H1 (cell line): Measurements from ENCODE around the gene LRRC46. TPM values are rescaled to one million over a fixed set of nuclear protein-coding genes. Genes with fewer than 3 reads are reported as not detected.

Experiments
- CTCF ChIA-PET: fragments of 300-600 bp; sonication (Branson Sonifier 250); formaldehyde crosslinking; loops from one replicate; lab custom pipeline; 2021; ENCODE audit not compliant: partially characterized antibody; lab: Charles Lee
- POLR2A ChIA-PET: fragments of 300-600 bp; sonication (Branson Sonifier 250); formaldehyde crosslinking; loops from one replicate; lab custom pipeline; 2021; ENCODE audit warnings: inconsistent platforms; ENCODE audit not compliant: partially characterized antibody; lab: Charles Lee
- DNase-seq, 2 experiments: peaks; one replicate each; pipeline versions ENCODE4 v3.0.0 to v3.0.0-alpha.2; 2010 to 2022; ENCODE audit warnings: low spot score in 2 of 2, low read depth in 1 of 2, mixed read lengths in 1 of 2
- FAIRE-seq: peaks from 2 replicates; lab custom pipeline; 2011; peaks lifted over from hg19 to GRCh38; lab: Jason Lieb, UNC
- H2AFZ ChIP-seq: 2 replicates; pipeline ENCODE4 v1.8.1; 2012; ENCODE audit warnings: low read length, inconsistent platforms
- H2AK5ac ChIP-seq: 2 replicates; pipeline ENCODE4 v1.6.1; 2013; ENCODE audit warnings: low read depth, low read length
- H2BK120ac ChIP-seq: replicated peaks from 2 replicates; pipeline ENCODE3; 2013; ENCODE audit warnings: low read depth, low read length, inconsistent platforms
- H2BK12ac ChIP-seq: 2 replicates; pipeline ENCODE4 v1.6.1; 2013; ENCODE audit warnings: low read depth, low read length
- H2BK15ac ChIP-seq: 2 replicates; pipeline ENCODE4 v1.6.1; 2013; ENCODE audit warnings: low read length
- H2BK20ac ChIP-seq: 2 replicates; pipeline ENCODE4 v1.6.1; 2013; ENCODE audit warnings: low read length
- H2BK5ac ChIP-seq: 2 replicates; pipeline ENCODE4 v1.6.1; 2013; ENCODE audit warnings: low read depth, low read length
- H3K14ac ChIP-seq: 2 replicates; pipeline ENCODE4 v1.6.1; 2013; ENCODE audit warnings: inconsistent platforms; ENCODE audit not compliant: insufficient read length
- H3K18ac ChIP-seq: 2 replicates; pipeline ENCODE4 v1.6.1; 2013; ENCODE audit warnings: low read length; ENCODE audit errors: extremely low read depth
- H3K23ac ChIP-seq: 2 replicates; pipeline ENCODE4 v1.6.1; 2013; ENCODE audit warnings: inconsistent platforms; ENCODE audit not compliant: insufficient read length
- H3K23me2 ChIP-seq: 2 replicates; pipeline ENCODE4 v1.6.1; 2013; ENCODE audit warnings: low read depth, low read length
- H3K27ac ChIP-seq: 2 replicates; pipeline ENCODE4 v1.6.1; 2011; ENCODE audit warnings: low read depth, low read length, inconsistent platforms
- H3K27me3 ChIP-seq, 4 experiments: replicated peaks in 1 of 4; 1 replicate in 1 of 4; 2 replicates in 3 of 4; pipeline versions ENCODE4 v1.6.1 to v1.8.1; 2011 to 2013; ENCODE audit warnings: low read length in 3 of 4, mild to moderate bottlenecking in 3 of 4, inconsistent platforms in 2 of 4, mixed read lengths in 2 of 4, moderate library complexity in 1 of 4; ENCODE audit not compliant: control insufficient read depth in 3 of 4, insufficient read depth in 3 of 4; ENCODE audit errors: extremely low read depth in 1 of 4
- H3K36me3 ChIP-seq, 4 experiments: 2 replicates each; pipeline versions ENCODE4 v1.6.1 to v1.8.1; 2011 to 2013; ENCODE audit warnings: mild to moderate bottlenecking in 4 of 4, low read length in 3 of 4, moderate library complexity in 2 of 4, control low read depth in 1 of 4, inconsistent platforms in 1 of 4; ENCODE audit not compliant: insufficient read depth in 4 of 4, control insufficient read depth in 2 of 4
- H3K4ac ChIP-seq: replicated peaks from 2 replicates; pipeline ENCODE3; 2013; ENCODE audit warnings: low read length, low read depth, mixed read lengths, inconsistent platforms; ENCODE audit not compliant: insufficient read length
- H3K4me1 ChIP-seq, 4 experiments: replicated peaks in 1 of 4; 1 replicate in 1 of 4; 2 replicates in 3 of 4; pipeline versions ENCODE4 v1.6.1 to v1.8.1; 2011 to 2013; ENCODE audit warnings: low read length in 3 of 4, inconsistent platforms in 2 of 4, mixed read lengths in 1 of 4; ENCODE audit not compliant: insufficient read depth in 4 of 4, control insufficient read depth in 3 of 4
- H3K4me2 ChIP-seq, 2 experiments: 2 replicates each; pipeline versions ENCODE4 v1.6.1 to v1.8.1; 2011 to 2013; ENCODE audit warnings: low read depth in 2 of 2, low read length in 2 of 2, control low read depth in 1 of 2, inconsistent platforms in 1 of 2, mild to moderate bottlenecking in 1 of 2; ENCODE audit not compliant: insufficient read depth in 1 of 2
- H3K4me3 ChIP-seq, 4 experiments: fragments of 200-600, 300-600 bp in 1 of 4; sonication (generic), shearing (Covaris generic), sonication (Bioruptor Twin) in 1 of 4; 2 replicates each; pipeline versions ENCODE4 v1.5.1 to v1.8.1; 2011 to 2016; ENCODE audit warnings: low read length in 4 of 4, low read depth in 3 of 4, control low read depth in 2 of 4, inconsistent platforms in 2 of 4, mild to moderate bottlenecking in 2 of 4, mixed read lengths in 1 of 4, moderate library complexity in 1 of 4; ENCODE audit not compliant: insufficient read depth in 2 of 4; ENCODE audit errors: extremely low read depth in 1 of 4
- H3K56ac ChIP-seq: replicated peaks from 2 replicates; pipeline ENCODE3; 2013; ENCODE audit warnings: low read depth, mild to moderate bottlenecking, mixed read lengths, low read length, inconsistent platforms; ENCODE audit not compliant: insufficient read length
- H3K79me1 ChIP-seq: 2 replicates; pipeline ENCODE4 v1.6.1; 2013; ENCODE audit warnings: low read depth, low read length, control low read depth
- H3K79me2 ChIP-seq, 2 experiments: 2 replicates each; pipeline versions ENCODE4 v1.6.1 to v1.8.1; 2012 to 2013; ENCODE audit warnings: low read length in 2 of 2, mild to moderate bottlenecking in 2 of 2, inconsistent platforms in 1 of 2; ENCODE audit not compliant: insufficient read depth in 2 of 2, control insufficient read depth in 1 of 2
- H3K9ac ChIP-seq, 4 experiments: replicated peaks in 1 of 4; 1 replicate in 1 of 4; 2 replicates in 3 of 4; pipeline versions ENCODE4 v1.6.1 to v1.8.1; 2011 to 2013; ENCODE audit warnings: low read depth in 3 of 4, low read length in 3 of 4, control low read depth in 2 of 4, mild to moderate bottlenecking in 2 of 4, moderate library complexity in 2 of 4, inconsistent platforms in 1 of 4; ENCODE audit errors: extremely low read depth in 1 of 4
- H3K9me3 ChIP-seq, 2 experiments: 2 replicates each; pipeline versions ENCODE4 v1.6.1 to v1.8.1; 2012 to 2013; ENCODE audit warnings: mild to moderate bottlenecking in 2 of 2, moderate library complexity in 2 of 2, control low read depth in 1 of 2, inconsistent platforms in 1 of 2, low read depth in 1 of 2, low read length in 1 of 2, mixed read lengths in 1 of 2; ENCODE audit not compliant: insufficient read depth in 2 of 2
- H4K20me1 ChIP-seq, 2 experiments: replicated peaks in 1 of 2; 2 replicates each; pipeline versions ENCODE3 to v1.8.1; 2011 to 2013; ENCODE audit warnings: inconsistent platforms in 2 of 2, low read length in 2 of 2, mild to moderate bottlenecking in 1 of 2; ENCODE audit not compliant: insufficient read depth in 2 of 2, control insufficient read depth in 1 of 2
- H4K5ac ChIP-seq: 2 replicates; pipeline ENCODE4 v1.6.1; 2013; ENCODE audit warnings: low read length, low read depth, mixed read lengths, inconsistent platforms; ENCODE audit not compliant: insufficient read length
- H4K8ac ChIP-seq: 2 replicates; pipeline ENCODE4 v1.8.0; 2013; ENCODE audit warnings: mild to moderate bottlenecking, moderate library complexity, low read length, inconsistent platforms; ENCODE audit not compliant: insufficient read depth; ENCODE audit errors: extremely low read depth
- H4K91ac ChIP-seq: replicated peaks from 2 replicates; pipeline ENCODE3; 2013; ENCODE audit warnings: low read length, mixed read lengths, inconsistent platforms; ENCODE audit not compliant: insufficient read length
- HDAC6 ChIP-seq: IDR thresholded peaks from one replicate; pipeline ENCODE4 v1.7.1; 2012; ENCODE audit warnings: low read depth, mild to moderate bottlenecking, inconsistent platforms, low read length, moderate library complexity
- MAFK ChIP-seq: IDR thresholded peaks from 2 replicates; pipeline ENCODE4 v1.6.1; 2012; ENCODE audit warnings: low read depth, mild to moderate bottlenecking, improper control_type of control experiment, low read length
- PHF8 ChIP-seq: fragments of 200-600 bp; sonication (generic); conservative IDR thresholded peaks from 2 replicates; pipeline ENCODE4 v1.7.1; 2012; ENCODE audit warnings: low read depth, mild to moderate bottlenecking, inconsistent platforms, low read length, moderate library complexity
- POLR2A ChIP-seq, 2 experiments: IDR thresholded peaks; 1 replicate in 1 of 2; 2 replicates in 1 of 2; pipeline ENCODE4 v1.6.1; 2011; ENCODE audit warnings: low read depth in 2 of 2, low read length in 2 of 2, mild to moderate bottlenecking in 2 of 2; ENCODE audit errors: control extremely low read depth in 1 of 2
- POLR2AphosphoS5 ChIP-seq: IDR thresholded peaks from 2 replicates; pipeline ENCODE4 v1.6.1; 2011; ENCODE audit warnings: low read depth, low read length
- RAD21 ChIP-seq, 2 experiments: IDR thresholded peaks in 1 of 2; conservative IDR thresholded peaks in 1 of 2; 2 replicates each; pipeline ENCODE4 v1.6.1; 2011; ENCODE audit warnings: low read depth in 2 of 2, low read length in 2 of 2, improper control_type of control experiment in 1 of 2, inconsistent platforms in 1 of 2, mild to moderate bottlenecking in 1 of 2, moderate library complexity in 1 of 2
- SIRT6 ChIP-seq: IDR thresholded peaks from one replicate; pipeline ENCODE4 v1.7.1; 2012; ENCODE audit warnings: low read length, inconsistent platforms
- SRF ChIP-seq: IDR thresholded peaks from 2 replicates; pipeline ENCODE4 v1.6.1; 2011; ENCODE audit warnings: mild to moderate bottlenecking, low read depth, low read length, moderate library complexity
- WGBS, 2 experiments: shearing (Covaris generic) in 1 of 2; methylation state at CpG; one replicate each; pipeline versions ENCODE4 v1.1.6 to v1.1.7; 2013 to 2015; ENCODE audit warnings: low lambda C conversion rate in 2 of 2, mixed read lengths in 2 of 2, inconsistent platforms in 1 of 2, low coverage in 1 of 2, missing lambda C conversion rate in 1 of 2; ENCODE audit not compliant: insufficient replicate concordance in 2 of 2, insufficient coverage in 1 of 2, insufficient read length in 1 of 2; ENCODE audit errors: extremely low coverage in 1 of 2, missing lambda C conversion rate in 1 of 2; 5-methylcytosine and 5-hydroxymethylcytosine counted together
- polyA plus RNA-seq, 7 experiments: library from polyadenylated mRNA; depleted of rRNA in 3 of 7; stranded (reverse) in 5 of 7; unstranded in 2 of 7; fragments of >200 nt in 5 of 7; fragments of 200-250 nt in 2 of 7; gene quantifications; 1 replicate in 5 of 7; 2 replicates in 1 of 7; 4 replicates in 1 of 7; pipeline versions ENCODE4 v1.2.1 to v1.2.3, GENCODE V29; 2011 to 2013; ENCODE audit warnings: missing spikeins in 2 of 7, mixed read lengths in 2 of 7
- total RNA-seq: library from RNA; stranded (reverse); fragmentation: NEBNext Ultra II Directional; extraction: Animal tissue kit (Norgen Biotek cat#: 25700); gene quantifications from 2 replicates; pipeline ENCODE4 v1.2.1, GENCODE V29; 2021
- TF ChIP-seq, protein P1 (sequence below), 3 experiments: IDR thresholded peaks; 1 replicate in 2 of 3; 2 replicates in 1 of 3; pipeline versions ENCODE4 v1.5.1 to v1.6.1; 2011; ENCODE audit warnings: low read length in 3 of 3, mild to moderate bottlenecking in 3 of 3, inconsistent platforms in 2 of 3, low read depth in 1 of 3, moderate library complexity in 1 of 3; ENCODE audit not compliant: insufficient read depth in 1 of 3; ENCODE audit errors: control extremely low read depth in 1 of 3

Gene LRRC46
- total and polyA plus RNA-seq, 2 of the 8 experiments (the other 6 are each of a cell fraction or from before 2014, with no cell fraction given), result 0.18 TPM; not detected in 1

DNA sequence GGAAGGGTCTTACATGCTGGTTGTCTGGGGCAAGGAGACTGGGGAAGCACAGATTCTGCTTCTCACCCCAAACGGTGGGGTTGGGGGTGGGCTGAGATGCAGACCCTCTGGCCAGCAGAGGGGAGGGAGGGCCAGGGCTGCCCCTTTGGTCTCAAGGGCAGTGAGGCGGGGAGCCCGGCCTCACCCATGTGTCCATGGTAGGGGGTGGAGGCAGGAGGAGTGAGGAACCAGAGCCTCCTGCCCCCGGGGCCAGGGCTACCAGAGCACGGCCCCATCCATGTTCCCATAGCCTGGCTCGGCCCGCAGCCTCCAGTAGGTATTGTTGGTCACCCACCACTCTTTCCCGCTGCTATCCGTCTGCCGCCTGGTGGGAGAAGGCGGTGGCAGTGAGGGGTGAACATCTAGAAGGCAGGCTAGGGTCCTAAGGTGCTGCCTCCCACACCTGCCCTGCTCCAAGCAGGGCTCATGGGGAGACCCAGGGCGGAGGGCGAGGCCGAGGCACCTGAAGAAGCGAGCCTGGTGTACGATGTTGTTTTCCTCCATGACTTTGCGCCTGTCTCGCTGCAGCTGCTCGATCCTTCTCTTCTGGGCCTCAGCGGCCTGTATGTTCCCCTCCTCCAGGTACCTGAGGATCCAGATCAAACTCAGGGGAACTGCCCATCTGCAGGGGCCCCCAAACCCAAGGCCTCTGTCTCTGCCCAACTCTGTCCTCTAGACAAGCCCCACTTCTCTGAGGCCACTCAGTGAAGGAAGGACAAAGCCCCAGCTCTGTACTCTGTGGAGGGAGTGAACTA, 23.2 kb upstream of the LRRC46 start:
- H4K5ac ChIP-seq, result no peak overlapping the region
- no peak overlapping the region for H3K4me2 ChIP-seq
- no peaks in the 10 kb centered on the region; the same call in 1 of the 2 replicates for H3K79me1 ChIP-seq
- peaks cover 2 to 4% of the 10 kb centered on the region in 2 experiments for H4K20me1 ChIP-seq
- H3K79me2 ChIP-seq, result no peaks in the 10 kb centered on the region
- H2BK120ac ChIP-seq, result no peak overlapping the region
- no peak overlapping the region for H3K4me3 ChIP-seq
- H3K27me3 ChIP-seq, result no peaks in the 10 kb centered on the region
- no peak overlapping the region for H3K56ac ChIP-seq
- no peak overlapping the region for H2BK20ac ChIP-seq
- no peak overlapping the region for H2BK15ac ChIP-seq
- no peak overlapping the region for H3K9ac ChIP-seq
- H3K27ac ChIP-seq, result no peak overlapping the region
- H3K36me3 ChIP-seq, result peaks cover 0 to 2% (median 0%) of the 10 kb centered on the region in 4 experiments; a peak in 1 of 8 replicates
- H2AK5ac ChIP-seq, result no peak overlapping the region
- H2AFZ ChIP-seq, result no peak overlapping the region
- POLR2A ChIA-PET, result interaction anchor here (1.4 kb wide), 1 partner anchor 14 kb away, joined by 4 read pairs; the partner anchor contains the start of gene OSBPL7
- WGBS, 2 experiments, result 82% methylated on average over 17 of the region's 20 CpGs; no CpG with 5 or more reads in 1 of the 2 experiments
- H3K23ac ChIP-seq, result no peak overlapping the region
- no peak for FAIRE-seq
- H3K14ac ChIP-seq, result no peak overlapping the region
- H2BK12ac ChIP-seq, result no peak overlapping the region
- H4K8ac ChIP-seq, result no peak overlapping the region; the same call in 1 of the 2 replicates
- no peaks in the 10 kb centered on the region for H3K23me2 ChIP-seq
- no peak overlapping the region for H2BK5ac ChIP-seq
- no peak overlapping the region for H4K91ac ChIP-seq
- no peaks in the 10 kb centered on the region for H3K9me3 ChIP-seq
- CTCF ChIA-PET, result interaction anchor here (1.3 kb wide), 2 partner anchors 25 to 33 kb away, joined by 3 read pairs; partner anchors contain the start of gene SCRN2
- no peaks in the 10 kb centered on the region; a peak in 1 of 7 replicates for H3K4me1 ChIP-seq
- no peak for DNase-seq
- no peak overlapping the region for H3K18ac ChIP-seq
- no peak overlapping the region for H3K4ac ChIP-seq
- TF ChIP-seq SIRT6, result no peak
- TF ChIP-seq, protein P1, sequence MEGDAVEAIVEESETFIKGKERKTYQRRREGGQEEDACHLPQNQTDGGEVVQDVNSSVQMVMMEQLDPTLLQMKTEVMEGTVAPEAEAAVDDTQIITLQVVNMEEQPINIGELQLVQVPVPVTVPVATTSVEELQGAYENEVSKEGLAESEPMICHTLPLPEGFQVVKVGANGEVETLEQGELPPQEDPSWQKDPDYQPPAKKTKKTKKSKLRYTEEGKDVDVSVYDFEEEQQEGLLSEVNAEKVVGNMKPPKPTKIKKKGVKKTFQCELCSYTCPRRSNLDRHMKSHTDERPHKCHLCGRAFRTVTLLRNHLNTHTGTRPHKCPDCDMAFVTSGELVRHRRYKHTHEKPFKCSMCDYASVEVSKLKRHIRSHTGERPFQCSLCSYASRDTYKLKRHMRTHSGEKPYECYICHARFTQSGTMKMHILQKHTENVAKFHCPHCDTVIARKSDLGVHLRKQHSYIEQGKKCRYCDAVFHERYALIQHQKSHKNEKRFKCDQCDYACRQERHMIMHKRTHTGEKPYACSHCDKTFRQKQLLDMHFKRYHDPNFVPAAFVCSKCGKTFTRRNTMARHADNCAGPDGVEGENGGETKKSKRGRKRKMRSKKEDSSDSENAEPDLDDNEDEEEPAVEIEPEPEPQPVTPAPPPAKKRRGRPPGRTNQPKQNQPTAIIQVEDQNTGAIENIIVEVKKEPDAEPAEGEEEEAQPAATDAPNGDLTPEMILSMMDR (IDR thresholded peaks at IDR 0.05; ENCODE audit: control extremely low read depth in 1 of 3, insufficient read depth in 1 of 3, low read depth in 1 of 3, low read length in 3 of 3), result no peak
- no peak for TF ChIP-seq PHF8
- TF ChIP-seq POLR2A (IDR thresholded peaks at IDR 0.05; ENCODE audit: control extremely low read depth in 1 of 2, low read depth in 2 of 2, low read length in 2 of 2), result no peak
- no peak for TF ChIP-seq POLR2AphosphoS5
- no peak for TF ChIP-seq RAD21 (IDR thresholded peaks at IDR 0.05 in 1 of 2, conservative IDR thresholded peaks at IDR 0.05 in 1 of 2; ENCODE audit: low read depth in 2 of 2, low read length in 2 of 2)
- TF ChIP-seq HDAC6, result no peak
- no peak for TF ChIP-seq SRF
- no peak for TF ChIP-seq MAFK
